Hepatocyte (in vitro differentiated cells): ENCODE data around the gene PPP1CC.

Experiments
- CTCF ChIP-seq: fragments of 200-600 bp; sonication (generic); IDR thresholded peaks from 2 replicates; pipeline ENCODE4 v1.5.1; 2016; ENCODE audit warnings: antibody characterized with exemption, mild to moderate bottlenecking; ENCODE audit not compliant: poor library complexity
- EZH2 ChIP-seq: fragments of 200-600 bp; sonication (generic); IDR thresholded peaks from 2 replicates; pipeline ENCODE4 v1.6.1; 2016; ENCODE audit warnings: antibody characterized with exemption, mild to moderate bottlenecking, borderline replicate concordance

GRCh38 chr12:110718222-110718908 is 24.3 kb downstream of the PPP1CC start:
- TF ChIP-seq CTCF (no peak), EZH2 (no peak)
